ES-I3 (cell line): Measurements from ENCODE around the gene QRICH2.
"Not testable (repeated sequence)": the region's sequence is repeated elsewhere in the genome, so short reads cannot be mapped to it uniquely, and the experiment has no call there.

ENCODE experiments used
- H3K36me3 ChIP-seq: 2 replicates; pipeline ENCODE4 v1.6.1; 2013; ENCODE audit warnings: mild to moderate bottlenecking, low read length, control low read depth, moderate library complexity; ENCODE audit not compliant: insufficient read depth
- H3K4me1 ChIP-seq: 2 replicates; pipeline ENCODE4 v1.6.1; 2013; ENCODE audit warnings: mild to moderate bottlenecking, control low read depth, low read length; ENCODE audit not compliant: insufficient read depth
- H3K9ac ChIP-seq: 2 replicates; pipeline ENCODE4 v1.6.1; 2013; ENCODE audit warnings: low read depth, mild to moderate bottlenecking, low read length, moderate library complexity
- H3K9me3 ChIP-seq: 2 replicates; pipeline ENCODE4 v1.6.1; 2013; ENCODE audit warnings: mild to moderate bottlenecking, low read length, moderate library complexity; ENCODE audit not compliant: control insufficient read depth, insufficient read depth

The QRICH2 gene

DNA sequence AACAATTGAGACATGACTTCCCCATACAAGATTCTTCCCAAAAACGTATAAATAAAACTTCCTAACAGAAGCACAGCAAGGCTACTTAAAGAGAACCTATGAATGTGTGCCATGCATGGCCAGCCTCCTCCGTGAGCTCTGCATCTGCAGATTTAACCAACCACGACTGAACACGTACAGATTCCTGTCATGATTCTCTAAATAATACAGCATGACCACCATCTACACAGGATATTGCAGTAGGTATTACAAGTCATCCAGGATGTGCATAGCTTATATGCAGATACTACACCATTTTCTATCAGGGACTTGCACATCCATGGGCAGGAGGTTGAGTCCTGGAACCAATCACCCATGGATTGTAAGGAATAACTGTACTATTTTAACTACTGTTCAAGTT is 1.4 kb upstream of the QRICH2 start:
- H3K9me3 ChIP-seq: no peaks in the 10 kb centered on the region
- peaks cover 8% of the 10 kb centered on the region for H3K36me3 ChIP-seq
- H3K4me1 ChIP-seq: no peaks in the 10 kb centered on the region
- H3K9ac ChIP-seq: no peak overlapping the region

GRCh38 chr17:76307299-76307965 is 644 bp downstream of the QRICH2 start:
- H3K9me3 ChIP-seq: no peaks in the 10 kb centered on the region
- H3K4me1 ChIP-seq: no peaks in the 10 kb centered on the region
- no peak overlapping the region for H3K9ac ChIP-seq
- peaks cover 5% of the 10 kb centered on the region; the same call in 1 of the 2 replicates for H3K36me3 ChIP-seq

- not testable (repeated sequence) for H3K9me3 ChIP-seq, H3K4me1 ChIP-seq, H3K9ac ChIP-seq, H3K36me3 ChIP-seq
These were observed 3.0 kb downstream of the QRICH2 start for GRCh38 chr17:76305135-76305454.

- Histone ChIP-seq H3K4me1 (no peaks in the 10 kb centered on the region), H3K9me3 (no peaks in the 10 kb centered on the region), H3K36me3 (no peaks in the 10 kb centered on the region), H3K9ac (no peak overlapping the region)
These were observed 3.6 kb downstream of the QRICH2 start for GRCh38 chr17:76304226-76305134.

GRCh38 chr17:76297436-76297835 is 10.6 kb downstream of the QRICH2 start:
- Histone ChIP-seq H3K4me1 (no peaks in the 10 kb centered on the region), H3K9me3 (no peaks in the 10 kb centered on the region), H3K9ac (no peak overlapping the region), H3K36me3 (no peaks in the 10 kb centered on the region)

- no peaks in the 10 kb centered on the region for H3K9me3 ChIP-seq
- no peaks in the 10 kb centered on the region for H3K36me3 ChIP-seq
- no peak overlapping the region for H3K9ac ChIP-seq
- no peaks in the 10 kb centered on the region for H3K4me1 ChIP-seq
These were observed 11.2 kb downstream of the QRICH2 start for GRCh38 chr17:76296889-76297288.

- H3K9ac ChIP-seq: no peak overlapping the region
- no peaks in the 10 kb centered on the region for H3K9me3 ChIP-seq
- no peaks in the 10 kb centered on the region for H3K36me3 ChIP-seq
- H3K4me1 ChIP-seq: no peaks in the 10 kb centered on the region
These were observed 11.9 kb downstream of the QRICH2 start for GRCh38 chr17:76296186-76296585.

GRCh38 chr17:76293106-76293505 is 15.0 kb downstream of the QRICH2 start:
- Histone ChIP-seq H3K9me3 (no peaks in the 10 kb centered on the region), H3K36me3 (no peaks in the 10 kb centered on the region), H3K9ac (no peak overlapping the region), H3K4me1 (no peaks in the 10 kb centered on the region)

- no peaks in the 10 kb centered on the region for H3K4me1 ChIP-seq
- no peak overlapping the region for H3K9ac ChIP-seq
- H3K9me3 ChIP-seq: no peaks in the 10 kb centered on the region
- no peaks in the 10 kb centered on the region for H3K36me3 ChIP-seq
These were observed 15.5 kb downstream of the QRICH2 start for GRCh38 chr17:76292567-76292966.

- no peaks in the 10 kb centered on the region for H3K9me3 ChIP-seq
- no peak overlapping the region for H3K9ac ChIP-seq
- H3K36me3 ChIP-seq: no peaks in the 10 kb centered on the region
- peaks cover 2% of the 10 kb centered on the region; the same call in 1 of the 2 replicates for H3K4me1 ChIP-seq
These were observed 26.3 kb downstream of the QRICH2 start for GRCh38 chr17:76281573-76282371.

DNA sequence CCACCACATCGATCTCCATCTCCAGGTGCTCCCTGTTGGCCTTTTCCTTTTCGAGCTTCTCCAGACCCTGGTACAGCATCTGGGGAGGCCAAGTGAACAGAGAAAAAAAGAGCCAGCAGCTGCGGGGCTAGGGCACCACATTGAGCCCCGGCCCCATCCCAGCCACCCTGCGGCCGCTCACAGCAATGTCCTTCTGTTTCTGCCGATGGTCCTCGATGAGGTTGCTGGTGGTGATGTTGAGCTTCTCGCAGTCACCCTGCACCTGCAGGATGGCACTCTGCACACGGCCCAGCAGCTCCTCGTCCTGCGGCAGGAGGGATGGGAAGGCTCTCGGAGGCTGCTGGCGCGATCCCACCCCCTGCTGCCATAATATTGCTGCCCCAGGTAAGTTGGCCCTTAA is 27.4 kb downstream of the QRICH2 start:
- Histone ChIP-seq H3K4me1 (peaks cover 2% of the 10 kb centered on the region; the same call in 1 of the 2 replicates), H3K9ac (no peak overlapping the region), H3K36me3 (no peaks in the 10 kb centered on the region), H3K9me3 (no peaks in the 10 kb centered on the region)

GRCh38 chr17:76279742-76280287 is 28.3 kb downstream of the QRICH2 start:
- no peak overlapping the region for H3K9ac ChIP-seq
- H3K36me3 ChIP-seq: no peaks in the 10 kb centered on the region
- H3K4me1 ChIP-seq: peaks cover 2% of the 10 kb centered on the region; the same call in 1 of the 2 replicates
- H3K9me3 ChIP-seq: no peaks in the 10 kb centered on the region

DNA sequence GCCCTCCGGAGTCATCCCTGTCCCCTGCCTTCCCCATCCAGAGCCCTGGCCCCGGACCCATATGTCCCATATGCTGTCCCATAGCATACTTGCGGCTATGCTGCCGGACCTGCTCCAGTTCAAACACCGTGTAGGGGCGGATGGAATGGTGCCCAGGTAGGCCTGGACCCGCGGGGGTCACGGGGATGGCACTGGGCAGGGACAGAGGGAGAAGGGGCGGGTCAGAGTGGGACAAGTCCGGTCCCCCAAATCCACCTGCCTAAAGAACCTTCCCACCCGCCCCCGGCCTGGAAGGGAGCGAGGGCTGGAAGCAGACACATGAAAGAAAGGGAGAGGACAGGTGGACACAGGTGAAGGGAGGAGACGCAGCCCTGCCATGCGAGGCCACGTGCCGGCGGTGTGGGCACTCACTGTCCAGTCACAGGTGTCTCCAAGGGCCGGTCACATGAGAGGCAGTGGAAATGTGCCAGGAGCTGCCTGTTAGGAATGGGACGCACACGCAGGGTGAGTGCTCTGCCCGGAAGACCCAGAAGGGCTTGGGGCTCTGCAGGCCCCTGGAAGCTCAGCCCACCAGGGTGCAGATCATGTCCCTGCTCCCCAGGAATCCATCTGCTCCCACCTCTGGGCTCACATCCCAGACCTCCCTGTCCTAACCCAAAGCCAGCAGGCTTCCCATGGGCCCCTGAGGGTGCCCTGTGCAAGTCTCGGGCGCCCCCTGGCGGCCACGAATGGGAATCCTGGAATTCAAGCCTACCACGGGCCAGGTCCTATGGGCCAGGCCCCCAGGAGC is 28.9 kb downstream of the QRICH2 start:
- Histone ChIP-seq H3K36me3 (no peaks in the 10 kb centered on the region), H3K4me1 (peaks cover 2% of the 10 kb centered on the region; the same call in 1 of the 2 replicates), H3K9me3 (no peaks in the 10 kb centered on the region), H3K9ac (no peak overlapping the region)
